HFFc6 (cell line): ENCODE data around the gene KIRREL3. TPM values are rescaled to one million over a fixed set of nuclear protein-coding genes. Genes with fewer than 3 reads are reported as not detected.

Experiments used
- DNase-seq: peaks from one replicate; pipeline ENCODE4 v3.0.0-alpha.2; 2018
- H3K27ac Mint-ChIP-seq: 2 replicates; pipeline ENCODE4 v1.8.0; 2020; ENCODE audit warnings: mild to moderate bottlenecking, mixed read lengths
- H3K27me3 Mint-ChIP-seq: 2 replicates; pipeline ENCODE4 v1.8.0; 2021; ENCODE audit warnings: mild to moderate bottlenecking, moderate library complexity, mixed read lengths; ENCODE audit not compliant: insufficient read depth
- H3K36me3 Mint-ChIP-seq: 2 replicates; pipeline ENCODE4 v1.8.0; 2021; ENCODE audit warnings: low read depth, mixed read lengths
- H3K4me1 Mint-ChIP-seq: 2 replicates; pipeline ENCODE4 v1.8.0; 2020; ENCODE audit warnings: low read depth, mixed read lengths
- H3K4me3 Mint-ChIP-seq: 2 replicates; pipeline ENCODE4 v1.8.0; 2020; ENCODE audit warnings: mild to moderate bottlenecking, moderate library complexity, mixed read lengths
- H3K9me3 Mint-ChIP-seq: 2 replicates; pipeline ENCODE4 v1.8.0; 2020; ENCODE audit warnings: mild to moderate bottlenecking, mixed read lengths
- total RNA-seq, 6 experiments: library from RNA; stranded (reverse); fragmentation: NEBNext Ultra II Directional; extraction: Animal tissue kit (Norgen Biotek cat#: 25700); gene quantifications; 2 replicates in 1 of 6; 3 replicates in 5 of 6; pipeline ENCODE4 v1.2.3, GENCODE V29; 2021
- TF ChIP-seq, protein P1 (sequence below): fragments of 200-600 bp; sonication (generic); IDR thresholded peaks from 2 replicates; pipeline ENCODE4 v1.5.0; 2021; ENCODE audit warnings: antibody characterized with exemption, mild to moderate bottlenecking

KIRREL3 gene
- total RNA-seq, 6 experiments from 2014 or later: 22.2 to 38.2 (median 33.2) TPM

DNA sequence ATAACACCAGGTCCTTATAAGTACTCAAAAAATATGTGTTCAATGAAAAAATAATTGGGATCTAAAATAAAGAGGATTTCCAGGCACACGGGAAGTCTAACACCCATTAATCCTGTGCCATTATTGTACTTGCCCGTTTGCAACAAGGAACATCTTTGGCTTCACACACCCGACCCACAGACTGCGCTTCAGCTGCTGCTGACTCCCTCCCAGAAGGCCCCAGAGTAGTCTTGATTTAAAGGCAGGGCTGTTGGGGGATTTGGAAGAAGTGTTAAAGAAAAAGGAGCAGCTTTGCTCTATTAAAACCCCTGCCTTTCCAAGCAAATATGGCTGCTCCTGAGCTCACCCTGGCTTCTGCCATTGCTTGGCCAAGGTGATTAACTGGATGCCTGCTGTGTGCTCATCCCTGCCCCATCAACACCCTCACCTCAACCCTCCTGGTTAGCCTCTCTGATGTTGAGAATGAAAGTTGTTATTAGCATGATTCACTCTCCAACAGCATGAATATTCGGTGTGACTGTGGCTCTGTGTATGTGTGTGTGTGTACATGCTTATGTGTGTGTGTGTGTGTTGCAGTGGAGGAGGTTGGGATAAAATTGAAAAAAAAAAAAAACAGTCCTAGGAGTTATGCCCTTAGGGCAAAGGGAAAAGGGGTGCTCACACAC lies 76.1 kb downstream of the KIRREL3 start:
- peaks cover 5% of the 10 kb centered on the region for H3K27me3 Mint-ChIP-seq
- no peaks in the 10 kb centered on the region for H3K9me3 Mint-ChIP-seq
- peaks cover 57% of the 10 kb centered on the region for H3K4me1 Mint-ChIP-seq
- peaks cover 33% of the 10 kb centered on the region for H3K36me3 Mint-ChIP-seq
- TF ChIP-seq, protein P1, sequence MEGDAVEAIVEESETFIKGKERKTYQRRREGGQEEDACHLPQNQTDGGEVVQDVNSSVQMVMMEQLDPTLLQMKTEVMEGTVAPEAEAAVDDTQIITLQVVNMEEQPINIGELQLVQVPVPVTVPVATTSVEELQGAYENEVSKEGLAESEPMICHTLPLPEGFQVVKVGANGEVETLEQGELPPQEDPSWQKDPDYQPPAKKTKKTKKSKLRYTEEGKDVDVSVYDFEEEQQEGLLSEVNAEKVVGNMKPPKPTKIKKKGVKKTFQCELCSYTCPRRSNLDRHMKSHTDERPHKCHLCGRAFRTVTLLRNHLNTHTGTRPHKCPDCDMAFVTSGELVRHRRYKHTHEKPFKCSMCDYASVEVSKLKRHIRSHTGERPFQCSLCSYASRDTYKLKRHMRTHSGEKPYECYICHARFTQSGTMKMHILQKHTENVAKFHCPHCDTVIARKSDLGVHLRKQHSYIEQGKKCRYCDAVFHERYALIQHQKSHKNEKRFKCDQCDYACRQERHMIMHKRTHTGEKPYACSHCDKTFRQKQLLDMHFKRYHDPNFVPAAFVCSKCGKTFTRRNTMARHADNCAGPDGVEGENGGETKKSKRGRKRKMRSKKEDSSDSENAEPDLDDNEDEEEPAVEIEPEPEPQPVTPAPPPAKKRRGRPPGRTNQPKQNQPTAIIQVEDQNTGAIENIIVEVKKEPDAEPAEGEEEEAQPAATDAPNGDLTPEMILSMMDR: no peak
- no peak overlapping the region for H3K27ac Mint-ChIP-seq
- DNase-seq: no peak
- H3K4me3 Mint-ChIP-seq: no peak overlapping the region

GRCh38 chr11:126920833-126921232 lies 79.7 kb downstream of the KIRREL3 start:
- Mint-ChIP-seq H3K4me3 (no peak overlapping the region), H3K4me1 (peaks cover 49% of the 10 kb centered on the region), H3K27me3 (peaks cover 4% of the 10 kb centered on the region), H3K9me3 (no peaks in the 10 kb centered on the region), H3K27ac (no peak overlapping the region), H3K36me3 (peaks cover 24% of the 10 kb centered on the region)
- no peak for DNase-seq
- TF ChIP-seq, protein P1: 0 out of 2 replicates have a peak, but pooled peaks have one; percentile 7

DNA sequence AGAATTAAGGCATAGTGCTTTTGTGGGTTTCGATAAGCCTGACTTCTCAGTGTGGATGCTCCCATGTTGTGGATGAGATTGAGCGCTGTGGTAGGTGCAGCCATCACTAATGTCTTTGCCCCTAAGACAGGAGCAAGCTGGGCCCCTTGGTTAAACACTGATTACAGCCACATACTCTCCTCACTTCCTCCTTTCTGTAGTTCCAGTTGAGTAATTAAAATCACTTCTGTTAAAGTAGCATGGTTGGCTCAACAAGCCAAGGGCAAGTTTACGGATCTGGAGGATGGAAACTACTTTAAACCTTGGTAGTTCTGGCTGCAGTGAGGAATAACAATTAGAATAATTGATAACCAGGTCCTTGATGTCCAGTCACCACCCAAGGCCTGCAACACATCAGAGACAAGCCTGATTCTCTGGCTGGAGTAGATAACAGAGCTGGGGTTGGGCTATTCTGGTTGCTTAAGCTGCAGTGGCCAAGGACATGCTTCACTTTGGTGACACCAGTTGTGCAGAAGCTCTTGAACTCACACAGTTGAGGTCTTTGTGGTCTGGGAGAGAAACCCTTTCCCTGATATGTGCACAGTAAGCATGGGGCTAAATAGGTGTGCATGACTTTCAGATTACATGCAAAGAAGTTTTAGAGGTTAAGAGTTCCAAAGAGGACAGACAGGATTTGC lies 81.3 kb downstream of the KIRREL3 start:
- TF ChIP-seq, protein P1: no peak
- peaks cover 49% of the 10 kb centered on the region for H3K4me1 Mint-ChIP-seq
- peaks cover 1% of the 10 kb centered on the region; the same call in 1 of the 2 replicates for H3K27me3 Mint-ChIP-seq

DNA sequence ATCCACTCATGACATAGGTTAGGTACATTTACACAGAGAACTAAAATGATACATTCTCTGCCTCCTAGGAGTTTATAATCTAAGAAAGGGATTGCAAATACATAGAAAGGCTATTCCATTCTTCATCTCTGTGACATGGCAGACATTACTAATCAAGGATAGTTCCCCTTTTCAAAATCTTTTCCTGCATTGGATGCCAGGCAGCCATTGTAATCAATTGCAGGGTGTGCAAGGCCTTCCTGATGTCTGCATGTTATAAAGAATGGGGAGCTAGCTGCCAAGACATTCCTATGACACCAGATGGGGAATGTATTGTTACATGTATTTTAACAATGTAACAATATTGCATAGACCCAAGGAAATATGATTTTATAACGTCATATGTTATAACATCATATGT lies 82.0 kb downstream of the KIRREL3 start:
- peaks cover 1% of the 10 kb centered on the region; the same call in 1 of the 2 replicates for H3K27me3 Mint-ChIP-seq
- peak overlapping the region; percentile 100 for H3K27ac Mint-ChIP-seq
- DNase-seq: peak; percentile 27
- H3K9me3 Mint-ChIP-seq: no peaks in the 10 kb centered on the region
- peaks cover 51% of the 10 kb centered on the region for H3K4me1 Mint-ChIP-seq
- H3K36me3 Mint-ChIP-seq: peaks cover 31% of the 10 kb centered on the region
- H3K4me3 Mint-ChIP-seq: peak overlapping the region; percentile 82
- TF ChIP-seq, protein P1: no peak

More for the DNA sequence above, 81.3 kb downstream of the KIRREL3 start:
- DNase-seq: no peak
- Mint-ChIP-seq H3K27ac (peak overlapping the region; percentile 78), H3K36me3 (peaks cover 29% of the 10 kb centered on the region), H3K9me3 (no peaks in the 10 kb centered on the region), H3K4me3 (no peak overlapping the region)

DNA sequence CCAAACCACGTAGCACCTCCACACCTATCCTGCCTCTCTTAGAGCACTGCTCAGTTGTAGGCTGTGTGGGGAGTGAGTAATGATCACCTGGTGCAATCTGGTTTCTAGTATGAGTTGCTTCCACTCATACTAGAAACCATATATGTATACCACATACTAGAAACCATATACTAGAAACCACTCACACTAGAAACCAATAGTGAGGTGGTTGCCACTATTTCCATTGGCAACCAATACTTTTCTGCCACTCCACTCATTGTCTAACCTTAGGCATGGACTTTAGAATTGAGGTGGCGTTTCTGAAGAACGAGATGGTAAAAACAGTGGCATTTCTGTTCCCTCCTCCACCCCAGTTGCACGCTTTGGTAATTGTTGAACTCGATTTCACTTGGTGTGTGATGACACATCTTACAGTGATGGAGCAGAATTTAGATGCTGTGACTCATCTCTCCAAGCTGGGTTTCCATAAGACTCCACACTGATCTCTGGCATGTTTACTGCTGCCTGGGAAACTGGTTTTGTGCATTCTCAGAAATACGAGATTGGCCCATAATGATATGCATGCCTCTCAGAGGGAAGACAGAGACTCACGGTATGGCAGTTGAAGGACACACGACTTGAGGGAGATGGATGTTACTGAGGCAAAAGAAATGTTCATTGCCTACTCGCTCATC lies 82.9 kb downstream of the KIRREL3 start:
- peak; percentile 99 for DNase-seq
- no peaks in the 10 kb centered on the region for H3K9me3 Mint-ChIP-seq
- peak overlapping the region; percentile 100 for H3K27ac Mint-ChIP-seq
- peaks cover 40% of the 10 kb centered on the region for H3K36me3 Mint-ChIP-seq
- no peaks in the 10 kb centered on the region for H3K27me3 Mint-ChIP-seq
- TF ChIP-seq, protein P1: no peak
- peaks cover 60% of the 10 kb centered on the region for H3K4me1 Mint-ChIP-seq
- H3K4me3 Mint-ChIP-seq: peak overlapping the region; percentile 82
